Measurements from ENCODE around the gene MATCAP1. TPM values are rescaled to one million over a fixed set of nuclear protein-coding genes. Genes with fewer than 3 reads are reported as not detected.
A peak's percentile ranks its signal among the peaks of the same experiment; 100 is the strongest.

MATCAP1 gene
- total RNA-seq, 1 experiment from 2014 or later, result 40.8 TPM

- TF ChIP-seq FOXP1 (CRISPR knock-in tag; IDR thresholded peaks at IDR 0.05; ENCODE audit: borderline replicate concordance), result no peak
- no peak for TF ChIP-seq RORB (CRISPR knock-in tag; IDR thresholded peaks at IDR 0.05)
- TF ChIP-seq PRDM15 (CRISPR knock-in tag; IDR thresholded peaks at IDR 0.05), result no peak
- no peak for TF ChIP-seq CBFB (CRISPR knock-in tag; IDR thresholded peaks at IDR 0.05; ENCODE audit: low read depth)
- TF ChIP-seq, protein P1, sequence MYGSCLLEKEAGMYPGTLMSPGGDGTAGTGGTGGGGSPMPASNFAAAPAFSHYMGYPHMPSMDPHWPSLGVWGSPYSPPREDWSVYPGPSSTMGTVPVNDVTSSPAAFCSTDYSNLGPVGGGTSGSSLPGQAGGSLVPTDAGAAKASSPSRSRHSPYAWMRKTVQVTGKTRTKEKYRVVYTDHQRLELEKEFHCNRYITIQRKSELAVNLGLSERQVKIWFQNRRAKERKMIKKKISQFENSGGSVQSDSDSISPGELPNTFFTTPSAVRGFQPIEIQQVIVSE (CRISPR knock-in tag; IDR thresholded peaks at IDR 0.05; ENCODE audit: borderline replicate concordance), result no peak
- TF ChIP-seq, protein P2, sequence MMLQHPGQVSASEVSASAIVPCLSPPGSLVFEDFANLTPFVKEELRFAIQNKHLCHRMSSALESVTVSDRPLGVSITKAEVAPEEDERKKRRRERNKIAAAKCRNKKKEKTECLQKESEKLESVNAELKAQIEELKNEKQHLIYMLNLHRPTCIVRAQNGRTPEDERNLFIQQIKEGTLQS (CRISPR knock-in tag; conservative IDR thresholded peaks at IDR 0.05), result no peak
- no peak for TF ChIP-seq ZNF219 (CRISPR knock-in tag; IDR thresholded peaks at IDR 0.05; ENCODE audit: borderline replicate concordance)
- TF ChIP-seq NR3C1 (CRISPR knock-in tag; conservative IDR thresholded peaks at IDR 0.05; ENCODE audit: low read depth), result no peak
- TF ChIP-seq HMGXB4 (CRISPR knock-in tag; IDR thresholded peaks at IDR 0.05), result no peak
- no peak for TF ChIP-seq ETV6 (CRISPR knock-in tag; IDR thresholded peaks at IDR 0.05)
- no peak for TF ChIP-seq TEAD1 (CRISPR knock-in tag; IDR thresholded peaks at IDR 0.05)
- no peak for TF ChIP-seq ZNF423 (CRISPR knock-in tag; IDR thresholded peaks at IDR 0.05)
- no peak for TF ChIP-seq NFATC4 (CRISPR knock-in tag; IDR thresholded peaks at IDR 0.05)
- Mint-ChIP-seq H3K27me3 (ENCODE audit: low read depth) (peaks cover 55% of the 10 kb centered on the region), H3K4me3 (no peak overlapping the region), H3K4me1 (no peaks in the 10 kb centered on the region), H3K27ac (peak overlapping the region; percentile 24; the same call in 1 of the 2 replicates), H3K9me3 (no peaks in the 10 kb centered on the region), H3K36me3 (no peaks in the 10 kb centered on the region)
- DNase-seq (ENCODE audit: low spot score) (no peak), ATAC-seq (no peak)
- CTCF ChIA-PET, result interaction anchor here (0.8 to 1.0 kb wide), 3 partner anchors 17 to 68 kb away, joined by 3 to 5 read pairs (median 4); no protein-coding TSS in a partner anchor
- POLR2A ChIA-PET, result interaction anchor here (0.6 kb wide), 1 partner anchor 16 kb away, joined by 3 read pairs; no protein-coding TSS in a partner anchor
Measured at GRCh38 chr16:67216612-67217490, 33.1 kb upstream of the MATCAP1 start.

GRCh38 chr16:67215706-67216105 is 31.9 kb upstream of the MATCAP1 start:
- TF ChIP-seq ZNF219 (CRISPR knock-in tag; IDR thresholded peaks at IDR 0.05; ENCODE audit: borderline replicate concordance) (no peak), SMAD3 (CRISPR knock-in tag; IDR thresholded peaks at IDR 0.05; ENCODE audit: borderline replicate concordance) (no peak)
- Mint-ChIP-seq H3K9me3 (no peaks in the 10 kb centered on the region), H3K36me3 (no peaks in the 10 kb centered on the region), H3K27ac (no peak overlapping the region), H3K4me1 (no peaks in the 10 kb centered on the region), H3K27me3 (ENCODE audit: low read depth) (peaks cover 55% of the 10 kb centered on the region), H3K4me3 (no peak overlapping the region)
- no peak for DNase-seq (ENCODE audit: low spot score)
- ChIA-PET POLR2A (no interaction called here), CTCF (interaction anchor here (1.2 to 9.1 kb wide), 3 partner anchors 17 to 69 kb away, joined by 3 to 65 read pairs (median 4); partner anchors contain the start of gene ELMO3)
- ATAC-seq, result peak; percentile 78

Measured in WTC11 (cell line).